Gastrocnemius medialis (tissue), 4 donors: ENCODE results near the gene HS2ST1.

ENCODE experiments used
- CTCF ChIP-seq, 5 experiments: fragments of 450-650 bp in 3 of 5; fragments of 200-600 bp in 2 of 5; sonication (generic) in 2 of 5; IDR thresholded peaks in 4 of 5; conservative IDR thresholded peaks in 1 of 5; 1 replicate in 4 of 5; 2 replicates in 1 of 5; pipeline ENCODE4 v1.5.1; 2016 to 2019; ENCODE audit warnings: antibody characterized with exemption in 5 of 5, mild to moderate bottlenecking in 3 of 5, moderate library complexity in 3 of 5
- POLR2A ChIP-seq, 2 donors: fragments of 450-650 bp; IDR thresholded peaks; one replicate each; pipeline ENCODE4 v1.6.1; 2017; ENCODE audit warnings: antibody characterized with exemption in 2 of 2, mild to moderate bottlenecking in 2 of 2, moderate library complexity in 2 of 2

- TF ChIP-seq POLR2A (IDR thresholded peaks at IDR 0.05) (no peak), CTCF (IDR thresholded peaks at IDR 0.05 in 4 of 5, conservative IDR thresholded peaks at IDR 0.05 in 1 of 5) (no peak)
Observed at GRCh38 chr1:86913399-86913895, 988 bp upstream of the HS2ST1 start.
